Gastrocnemius medialis (tissue), 4 donors: Measurements from ENCODE around the gene EMC1.

Source experiments
- POLR2A ChIP-seq, 2 donors: fragments of 450-650 bp; IDR thresholded peaks; one replicate each; pipeline ENCODE4 v1.6.1; 2017; ENCODE audit warnings: antibody characterized with exemption in 2 of 2, mild to moderate bottlenecking in 2 of 2, moderate library complexity in 2 of 2
- TF ChIP-seq, protein P1 (sequence below), 5 experiments: fragments of 450-650 bp in 3 of 5; fragments of 200-600 bp in 2 of 5; sonication (generic) in 2 of 5; IDR thresholded peaks in 4 of 5; conservative IDR thresholded peaks in 1 of 5; 1 replicate in 4 of 5; 2 replicates in 1 of 5; pipeline ENCODE4 v1.5.1; 2016 to 2019; ENCODE audit warnings: antibody characterized with exemption in 5 of 5, mild to moderate bottlenecking in 3 of 5, moderate library complexity in 3 of 5

DNA sequence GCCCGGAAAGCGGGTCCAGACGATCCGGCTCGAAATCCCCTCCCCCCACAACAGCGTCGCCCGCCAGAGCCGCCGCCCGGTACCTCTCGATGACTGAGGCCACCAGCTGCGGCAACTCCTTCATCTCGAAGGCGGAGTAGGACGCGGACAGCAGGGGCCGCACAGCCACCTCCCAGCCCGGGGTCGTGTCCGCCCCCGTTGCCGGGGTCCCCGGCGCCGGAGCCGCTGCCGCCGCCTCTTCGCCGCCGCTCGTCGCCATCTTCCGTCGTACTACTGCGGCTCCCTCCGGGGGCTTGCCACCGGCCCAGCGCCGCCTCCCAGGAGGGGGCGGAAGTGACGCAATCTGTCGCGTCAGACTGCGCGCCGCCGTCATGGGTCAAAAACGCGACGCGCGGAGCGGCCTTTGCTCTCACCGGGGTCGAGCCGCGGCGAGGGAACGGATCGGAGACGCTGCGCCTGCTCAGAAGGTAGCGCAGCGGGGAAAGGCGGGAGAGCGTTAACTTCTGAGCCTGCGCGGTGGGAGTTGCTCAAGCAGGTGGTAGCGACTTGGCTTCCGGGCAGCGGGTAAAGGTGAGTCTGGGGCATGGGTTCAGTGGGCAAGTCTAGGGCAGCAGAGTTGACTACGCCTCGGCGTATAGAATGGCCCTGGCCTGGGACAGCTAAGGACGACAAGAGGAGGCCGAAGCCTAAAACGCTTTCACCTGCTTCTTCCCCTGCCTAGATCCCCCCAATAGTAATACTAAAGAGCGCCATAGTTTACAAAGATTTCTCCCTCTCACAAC lies 41.1 kb downstream of the EMC1 start, which contains the start of gene UBR4:
- TF ChIP-seq, protein P1, sequence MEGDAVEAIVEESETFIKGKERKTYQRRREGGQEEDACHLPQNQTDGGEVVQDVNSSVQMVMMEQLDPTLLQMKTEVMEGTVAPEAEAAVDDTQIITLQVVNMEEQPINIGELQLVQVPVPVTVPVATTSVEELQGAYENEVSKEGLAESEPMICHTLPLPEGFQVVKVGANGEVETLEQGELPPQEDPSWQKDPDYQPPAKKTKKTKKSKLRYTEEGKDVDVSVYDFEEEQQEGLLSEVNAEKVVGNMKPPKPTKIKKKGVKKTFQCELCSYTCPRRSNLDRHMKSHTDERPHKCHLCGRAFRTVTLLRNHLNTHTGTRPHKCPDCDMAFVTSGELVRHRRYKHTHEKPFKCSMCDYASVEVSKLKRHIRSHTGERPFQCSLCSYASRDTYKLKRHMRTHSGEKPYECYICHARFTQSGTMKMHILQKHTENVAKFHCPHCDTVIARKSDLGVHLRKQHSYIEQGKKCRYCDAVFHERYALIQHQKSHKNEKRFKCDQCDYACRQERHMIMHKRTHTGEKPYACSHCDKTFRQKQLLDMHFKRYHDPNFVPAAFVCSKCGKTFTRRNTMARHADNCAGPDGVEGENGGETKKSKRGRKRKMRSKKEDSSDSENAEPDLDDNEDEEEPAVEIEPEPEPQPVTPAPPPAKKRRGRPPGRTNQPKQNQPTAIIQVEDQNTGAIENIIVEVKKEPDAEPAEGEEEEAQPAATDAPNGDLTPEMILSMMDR (IDR thresholded peaks at IDR 0.05 in 4 of 5, conservative IDR thresholded peaks at IDR 0.05 in 1 of 5): peak in 1 of 5 experiments; percentile 3
- peak; percentile 97 to 98 for TF ChIP-seq POLR2A (IDR thresholded peaks at IDR 0.05)
